ENCODE data around the gene IL4R. TPM values are rescaled to one million over a fixed set of nuclear protein-coding genes. Genes with fewer than 3 reads are reported as not detected.

IL4R gene
- total and polyA plus RNA-seq, 10 donors = 39.3 to 319 (median 160) TPM

- Histone ChIP-seq H3K27me3 (replicated peaks in 1 of 7) (no peaks in the 10 kb centered on the region), H3K4me3 (no peak overlapping the region), H3K27ac (peak overlapping the region in 2 of 8 donors; percentile 14 to 43), H3K4me1 (peaks cover 15 to 56% (median 32%) of the 10 kb centered on the region in 6 donors), H3K9me3 (no peaks in the 10 kb centered on the region), H3K36me3 (no peaks in the 10 kb centered on the region)
- intact Hi-C loops (cut with DNase I; ENCODE audit: low total_unique reads) = loop anchor here (10.0 kb wide), 1 partner anchor 46 kb away; the partner anchor contains the start of gene NSMCE1
- WGBS, 5 donors = 78 to 89% (median 84%) methylated on average over 16 of the region's 16 CpGs
- DNase-seq = no peak
- peak in 1 of 3 donors; percentile 16 for TF ChIP-seq POLR2AphosphoS5 (IDR thresholded peaks at IDR 0.05)
- TF ChIP-seq POLR2A (IDR thresholded peaks at IDR 0.05) = no peak
Observed at GRCh38 chr16:27310576-27311447, 3.0 kb upstream of the IL4R start.

GRCh38 chr16:27311448-27311830 lies 2.3 kb upstream of the IL4R start:
- no peaks in the 10 kb centered on the region for H3K9me3 ChIP-seq
- H3K27ac ChIP-seq = peak overlapping the region in 2 of 8 donors; percentile 14 to 43
- no peaks in the 10 kb centered on the region for H3K36me3 ChIP-seq
- intact Hi-C loops (cut with DNase I; ENCODE audit: low total_unique reads) = loop anchor here (10.0 kb wide), 1 partner anchor 47 kb away; the partner anchor contains the start of gene NSMCE1
- no peak for TF ChIP-seq POLR2AphosphoS5 (IDR thresholded peaks at IDR 0.05)
- TF ChIP-seq CTCF (IDR thresholded peaks at IDR 0.05 in 8 of 11, conservative IDR thresholded peaks at IDR 0.05 in 3 of 11) = no peak
- TF ChIP-seq POLR2A (IDR thresholded peaks at IDR 0.05) = no peak
- H3K4me3 ChIP-seq = no peak overlapping the region
- peaks cover 21 to 61% (median 38%) of the 10 kb centered on the region in 6 donors for H3K4me1 ChIP-seq
- H3K27me3 ChIP-seq (replicated peaks in 1 of 7) = no peaks in the 10 kb centered on the region
- DNase-seq = no peak
- 59 to 88% (median 75%) methylated on average over 8 of the region's 8 CpGs for WGBS, 5 donors

- H3K27me3 ChIP-seq (replicated peaks in 1 of 7) = no peaks in the 10 kb centered on the region
- no peak for DNase-seq
- H3K27ac ChIP-seq = peak overlapping the region in 2 of 8 donors; percentile 14 to 43
- no peak overlapping the region for H3K4me3 ChIP-seq
- TF ChIP-seq CTCF (IDR thresholded peaks at IDR 0.05 in 8 of 11, conservative IDR thresholded peaks at IDR 0.05 in 3 of 11) = no peak
- no peak for TF ChIP-seq POLR2AphosphoS5 (IDR thresholded peaks at IDR 0.05)
- no peak for TF ChIP-seq POLR2A (IDR thresholded peaks at IDR 0.05)
- 84 to 93% (median 91%) methylated on average over 7 of the region's 7 CpGs for WGBS, 5 donors
- intact Hi-C loops (cut with DNase I; ENCODE audit: low total_unique reads) = loop anchor here (10.0 kb wide), 1 partner anchor 47 kb away; the partner anchor contains the start of gene NSMCE1
- H3K36me3 ChIP-seq = no peaks in the 10 kb centered on the region
- peaks cover 23 to 66% (median 43%) of the 10 kb centered on the region in 6 donors for H3K4me1 ChIP-seq
- no peaks in the 10 kb centered on the region for H3K9me3 ChIP-seq
Observed at GRCh38 chr16:27311897-27312303, 1.9 kb upstream of the IL4R start.

- Histone ChIP-seq H3K27me3 (replicated peaks in 1 of 7) (no peaks in the 10 kb centered on the region), H3K4me1 (peaks cover 32 to 75% (median 52%) of the 10 kb centered on the region in 6 donors), H3K9me3 (no peaks in the 10 kb centered on the region), H3K36me3 (no peaks in the 10 kb centered on the region), H3K4me3 (peak overlapping the region; percentile 62 to 85 (median 80)), H3K27ac (peak overlapping the region; percentile 95 to 100 (median 98))
- TF ChIP-seq CTCF (IDR thresholded peaks at IDR 0.05 in 8 of 11, conservative IDR thresholded peaks at IDR 0.05 in 3 of 11) = no peak
- TF ChIP-seq POLR2AphosphoS5 (IDR thresholded peaks at IDR 0.05) = no peak
- TF ChIP-seq POLR2A (IDR thresholded peaks at IDR 0.05) = no peak
- intact Hi-C loops (cut with DNase I; ENCODE audit: low total_unique reads) = loop anchor here (10.0 kb wide), 1 partner anchor 48 kb away; the partner anchor contains the start of gene NSMCE1
- 68 to 74% (median 72%) methylated on average over 11 of the region's 11 CpGs for WGBS, 5 donors
- no peak for DNase-seq
Observed at GRCh38 chr16:27312580-27313421, 973 bp upstream of the IL4R start.

All from spleen (tissue), 11 donors.